A549 treated with CpdA at 1 μM for 4 hours (cell line): ENCODE results near the gene IP6K1. TPM values are rescaled to one million over a fixed set of nuclear protein-coding genes. Genes with fewer than 3 reads are reported as not detected.

Experiments used
- total RNA-seq: library from RNA; stranded (reverse); fragments of 200-300 nt; extraction: Qiagen RNA extraction; gene quantifications from 5 replicates; pipeline ENCODE4 v1.2.3, GENCODE V29; 2022; ENCODE audit warnings: low read depth

IP6K1 gene
- 21.6 to 22.8 TPM (median 22.2 TPM) in 5 replicates for total RNA-seq

GRCh38 chr3:49786357-49787181, at the start of gene IP6K1:
Gene IP6K1 (minus strand): TSS chr3:49786542. CDS start chr3:49748040, 38,502 bp downstream.

GRCh38 chr3:49813497-49814174, 27.3 kb upstream of the IP6K1 start, which contains the start of gene UBA7:
Gene UBA7 (minus strand): TSS chr3:49813953. CDS start chr3:49813787, 166 bp downstream.

GRCh38 chr3:49802719-49803464, 16.6 kb upstream of the IP6K1 start, which contains the start of gene INKA1:
Gene INKA1 (plus strand): TSS chr3:49803261. CDS start chr3:49803393, 132 bp downstream.

GRCh38 chr3:49799761-49800160, 13.4 kb upstream of the IP6K1 start, which contains the start of gene CDHR4:
Gene CDHR4 (minus strand): TSS chr3:49799873. CDS start chr3:49799812, 61 bp downstream.

GRCh38 chr3:49723628-49724551, 62.5 kb downstream of the IP6K1 start, which contains the start of gene GMPPB:
Gene GMPPB (minus strand): TSS chr3:49723951. CDS start chr3:49723726, 225 bp downstream.

GRCh38 chr3:49719214-49719884, 67.0 kb downstream of the IP6K1 start, which contains the start of gene AMIGO3:
Gene AMIGO3 (minus strand): TSS chr3:49719684. CDS start chr3:49719465, 219 bp downstream.

GRCh38 chr3:49689046-49689907, 97.1 kb downstream of the IP6K1 start, which contains the start of the genes MST1 and RNF123:
Gene MST1 (minus strand): TSS chr3:49689474. CDS start chr3:49688691, 783 bp downstream.
Gene RNF123 (plus strand): TSS chr3:49689557. CDS start chr3:49691166, 1,609 bp downstream.

Other genes with a start within 250 kb of the IP6K1 start
- gene BSN, start 232.1 kb downstream of the IP6K1 start, total RNA-seq = 0.10 to 0.19 TPM (median 0.13 TPM) in 5 replicates
- gene APEH, start 112.2 kb downstream of the IP6K1 start, total RNA-seq = 59.0 to 65.7 TPM (median 64.8 TPM) in 5 replicates
- gene MST1, start 97.1 kb downstream of the IP6K1 start, total RNA-seq = 0.89 to 2.0 TPM (median 1.8 TPM) in 5 replicates
- 12.5 to 17.1 TPM (median 14.8 TPM) in 5 replicates for gene RNF123, start 97.0 kb downstream of the IP6K1 start, total RNA-seq
- 0.26 to 1.7 TPM (median 0.57 TPM) in 5 replicates for gene AMIGO3, start 66.9 kb downstream of the IP6K1 start, total RNA-seq
- gene GMPPB, start 62.6 kb downstream of the IP6K1 start, total RNA-seq = 16.2 to 22.6 TPM (median 21.3 TPM) in 5 replicates
- 0.16 to 0.53 TPM (median 0.40 TPM) in 5 replicates for gene CDHR4, start 13.3 kb upstream of the IP6K1 start, total RNA-seq
- 1.6 to 2.1 TPM (median 2.0 TPM) in 5 replicates for gene INKA1, start 16.7 kb upstream of the IP6K1 start, total RNA-seq
- 0.31 to 0.51 TPM (median 0.51 TPM) in 5 replicates for gene UBA7, start 27.4 kb upstream of the IP6K1 start, total RNA-seq
- 11.7 to 15.5 TPM (median 13.2 TPM) in 5 replicates for gene TRAIP, start 70.0 kb upstream of the IP6K1 start, total RNA-seq
- gene CAMKV, start 83.4 kb upstream of the IP6K1 start, total RNA-seq = 0.29 to 0.51 TPM (median 0.37 TPM) in 5 replicates
- gene MST1R, start 117.3 kb upstream of the IP6K1 start, total RNA-seq = 5.0 to 10.2 TPM (median 7.9 TPM) in 5 replicates
- 5.0 to 9.9 TPM (median 8.2 TPM) in 5 replicates for gene MON1A, start 143.3 kb upstream of the IP6K1 start, total RNA-seq
- gene RBM6, start 153.6 kb upstream of the IP6K1 start, total RNA-seq = 25.8 to 31.8 TPM (median 28.7 TPM) in 5 replicates